ENCODE data around the gene RAP1A.

Gene RAP1A

DNA sequence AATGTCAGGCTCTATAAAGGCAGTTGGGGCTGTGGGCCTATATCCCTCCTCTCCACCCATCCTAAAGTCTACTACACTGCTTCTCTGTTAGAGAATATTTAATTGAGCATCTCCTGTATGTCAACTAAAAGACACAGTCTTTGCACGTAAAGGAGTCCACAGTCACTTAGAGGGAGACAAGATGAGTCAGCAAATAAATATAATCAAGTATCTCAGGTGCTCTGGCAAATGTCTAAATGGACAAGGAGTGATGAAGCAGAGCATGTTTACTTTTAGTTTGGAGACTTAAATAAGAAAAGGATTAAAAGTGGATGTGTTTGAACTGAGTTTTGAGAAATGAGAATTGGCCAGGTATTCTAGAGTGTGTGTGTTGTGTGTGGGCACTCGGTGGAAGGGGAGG, 41.8 kb upstream of the RAP1A start:
- peaks cover 4% of the 10 kb centered on the region for H3K4me1 ChIP-seq (ENCODE audit: control insufficient read depth, low read length)
- no peaks in the 10 kb centered on the region for H4K20me1 ChIP-seq (ENCODE audit: control insufficient read depth, insufficient read depth, low read depth, low read length)
- H3K27ac ChIP-seq (ENCODE audit: low read depth, low read length): no peak overlapping the region

DNA sequence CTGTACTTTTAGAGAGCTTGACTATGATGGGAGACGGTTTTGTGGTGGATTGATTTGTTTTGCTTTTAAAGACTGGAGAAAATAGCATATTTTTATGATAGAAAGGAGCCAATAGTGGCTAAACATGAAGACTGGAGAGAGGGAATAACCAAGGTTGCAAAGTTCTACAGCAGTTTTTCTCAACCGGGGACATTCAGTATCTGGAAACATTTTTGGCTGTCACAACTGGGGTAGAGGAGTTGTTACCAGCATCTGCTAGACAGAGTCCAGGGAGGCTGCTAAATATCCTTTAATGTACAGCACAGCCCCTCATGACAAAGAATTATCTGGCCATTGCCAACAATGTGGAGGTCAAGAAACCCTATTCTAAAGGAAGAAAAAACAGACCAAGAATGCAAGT, 38.4 kb upstream of the RAP1A start:
- no peaks in the 10 kb centered on the region for H3K79me2 ChIP-seq (ENCODE audit: control insufficient read depth, low read length)
- TF ChIP-seq EZH2phosphoT487 (IDR thresholded peaks at IDR 0.05; ENCODE audit: borderline replicate concordance, low read length): no peak
- TF ChIP-seq, protein P1, sequence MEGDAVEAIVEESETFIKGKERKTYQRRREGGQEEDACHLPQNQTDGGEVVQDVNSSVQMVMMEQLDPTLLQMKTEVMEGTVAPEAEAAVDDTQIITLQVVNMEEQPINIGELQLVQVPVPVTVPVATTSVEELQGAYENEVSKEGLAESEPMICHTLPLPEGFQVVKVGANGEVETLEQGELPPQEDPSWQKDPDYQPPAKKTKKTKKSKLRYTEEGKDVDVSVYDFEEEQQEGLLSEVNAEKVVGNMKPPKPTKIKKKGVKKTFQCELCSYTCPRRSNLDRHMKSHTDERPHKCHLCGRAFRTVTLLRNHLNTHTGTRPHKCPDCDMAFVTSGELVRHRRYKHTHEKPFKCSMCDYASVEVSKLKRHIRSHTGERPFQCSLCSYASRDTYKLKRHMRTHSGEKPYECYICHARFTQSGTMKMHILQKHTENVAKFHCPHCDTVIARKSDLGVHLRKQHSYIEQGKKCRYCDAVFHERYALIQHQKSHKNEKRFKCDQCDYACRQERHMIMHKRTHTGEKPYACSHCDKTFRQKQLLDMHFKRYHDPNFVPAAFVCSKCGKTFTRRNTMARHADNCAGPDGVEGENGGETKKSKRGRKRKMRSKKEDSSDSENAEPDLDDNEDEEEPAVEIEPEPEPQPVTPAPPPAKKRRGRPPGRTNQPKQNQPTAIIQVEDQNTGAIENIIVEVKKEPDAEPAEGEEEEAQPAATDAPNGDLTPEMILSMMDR (IDR thresholded peaks at IDR 0.05; ENCODE audit: low read depth, low read length, poor library complexity, severe bottlenecking): no peak
- H3K4me1 ChIP-seq (ENCODE audit: control insufficient read depth, low read length): peaks cover 6% of the 10 kb centered on the region
- H3F3A ChIP-seq (ENCODE audit: control insufficient read depth, insufficient read depth): no peaks in the 10 kb centered on the region
- no peaks in the 10 kb centered on the region for H4K20me1 ChIP-seq (ENCODE audit: control insufficient read depth, insufficient read depth, low read depth, low read length)
- H3K27ac ChIP-seq (ENCODE audit: low read depth, low read length): no peak overlapping the region
- H3K36me3 ChIP-seq (ENCODE audit: control insufficient read depth, low read length): no peaks in the 10 kb centered on the region
- no peaks in the 10 kb centered on the region for H3K9me3 ChIP-seq (ENCODE audit: control insufficient read depth, insufficient read depth, low read length)
- no peaks in the 10 kb centered on the region for H3K27me3 ChIP-seq (ENCODE audit: control insufficient read depth, low read length)
- no peak overlapping the region for H3K4me3 ChIP-seq (ENCODE audit: low read length)
- no peaks in the 10 kb centered on the region for H3K9me2 ChIP-seq (replicated peaks; ENCODE audit: control insufficient read depth, low read length)
- H3K4me2 ChIP-seq (ENCODE audit: low read length): no peak overlapping the region

More for the DNA sequence above, 41.8 kb upstream of the RAP1A start:
- Histone ChIP-seq H3K9me2 (replicated peaks; ENCODE audit: control insufficient read depth, low read length) (no peaks in the 10 kb centered on the region), H3K36me3 (ENCODE audit: control insufficient read depth, low read length) (no peaks in the 10 kb centered on the region), H3K4me2 (ENCODE audit: low read length) (no peak overlapping the region), H3K9me3 (ENCODE audit: control insufficient read depth, insufficient read depth, low read length) (no peaks in the 10 kb centered on the region), H3F3A (ENCODE audit: control insufficient read depth, insufficient read depth) (no peaks in the 10 kb centered on the region), H3K4me3 (ENCODE audit: low read length) (no peak overlapping the region), H3K27me3 (ENCODE audit: control insufficient read depth, low read length) (no peaks in the 10 kb centered on the region), H3K79me2 (ENCODE audit: control insufficient read depth, low read length) (no peaks in the 10 kb centered on the region)
- TF ChIP-seq, protein P1 (IDR thresholded peaks at IDR 0.05; ENCODE audit: low read depth, low read length, poor library complexity, severe bottlenecking): no peak
- TF ChIP-seq EZH2phosphoT487 (IDR thresholded peaks at IDR 0.05; ENCODE audit: borderline replicate concordance, low read length): no peak

DNA sequence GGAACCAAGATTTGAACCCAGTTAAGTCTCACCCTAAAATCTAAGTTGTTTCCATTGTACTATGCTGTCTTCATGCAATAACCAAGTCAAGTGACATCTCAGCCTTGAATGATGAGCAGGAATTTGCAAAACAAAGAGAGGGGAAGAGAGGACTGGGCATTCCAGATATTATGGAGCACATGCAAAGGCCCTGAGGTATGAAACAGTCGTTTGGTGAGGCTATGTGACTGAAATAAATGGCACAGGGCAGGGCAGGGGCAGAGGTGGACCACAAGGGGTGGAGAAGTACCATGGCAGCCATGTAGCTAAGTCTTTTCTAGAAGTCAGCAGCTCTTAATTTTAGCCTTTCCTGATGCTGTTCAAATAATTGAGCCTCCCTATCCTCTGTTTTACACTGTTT, 37.6 kb upstream of the RAP1A start:
- Histone ChIP-seq H3K9me3 (ENCODE audit: control insufficient read depth, insufficient read depth, low read length) (no peaks in the 10 kb centered on the region), H3F3A (ENCODE audit: control insufficient read depth, insufficient read depth) (no peaks in the 10 kb centered on the region), H3K4me1 (ENCODE audit: control insufficient read depth, low read length) (peaks cover 6% of the 10 kb centered on the region), H3K4me3 (ENCODE audit: low read length) (no peak overlapping the region), H3K27me3 (ENCODE audit: control insufficient read depth, low read length) (no peaks in the 10 kb centered on the region), H3K79me2 (ENCODE audit: control insufficient read depth, low read length) (no peaks in the 10 kb centered on the region), H3K36me3 (ENCODE audit: control insufficient read depth, low read length) (no peaks in the 10 kb centered on the region), H3K27ac (ENCODE audit: low read depth, low read length) (no peak overlapping the region), H4K20me1 (ENCODE audit: control insufficient read depth, insufficient read depth, low read depth, low read length) (no peaks in the 10 kb centered on the region), H3K9me2 (replicated peaks; ENCODE audit: control insufficient read depth, low read length) (no peaks in the 10 kb centered on the region), H3K4me2 (ENCODE audit: low read length) (no peak overlapping the region)
- no peak for TF ChIP-seq EZH2phosphoT487 (IDR thresholded peaks at IDR 0.05; ENCODE audit: borderline replicate concordance, low read length)
- TF ChIP-seq, protein P1 (IDR thresholded peaks at IDR 0.05; ENCODE audit: low read depth, low read length, poor library complexity, severe bottlenecking): no peak

Data from DOHH2 (cell line).